GM18498 (cell line): Measurements from ENCODE around the gene ACOXL.

Experiments used
- ATAC-seq: cut with Tn5 transposase; IDR thresholded peaks from one replicate; pipeline ENCODE4 v1.9.1; 2021; ENCODE audit warnings: mild to moderate bottlenecking, moderate library complexity; ENCODE audit not compliant: unreplicated experiment

The ACOXL gene

DNA sequence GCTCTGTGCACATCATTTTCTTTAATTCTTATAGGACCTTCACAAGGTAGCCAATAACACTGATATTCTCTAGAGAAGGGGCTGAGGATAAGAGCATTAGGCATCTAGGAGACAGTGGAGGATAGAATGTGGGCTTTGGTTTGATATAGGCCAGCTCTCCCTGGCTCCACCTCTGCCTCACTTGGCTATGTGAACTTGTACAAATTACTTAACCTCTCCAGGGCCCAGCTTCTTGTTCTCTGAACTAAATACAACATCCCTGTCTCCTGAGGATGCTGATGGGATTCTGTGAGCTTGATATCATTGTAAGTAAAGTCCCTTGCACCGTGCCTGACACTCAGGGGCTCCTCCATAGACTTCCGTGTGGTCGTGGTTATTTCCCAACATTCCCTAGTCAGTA is 87.3 kb downstream of the ACOXL start:
- no peak for ATAC-seq

DNA sequence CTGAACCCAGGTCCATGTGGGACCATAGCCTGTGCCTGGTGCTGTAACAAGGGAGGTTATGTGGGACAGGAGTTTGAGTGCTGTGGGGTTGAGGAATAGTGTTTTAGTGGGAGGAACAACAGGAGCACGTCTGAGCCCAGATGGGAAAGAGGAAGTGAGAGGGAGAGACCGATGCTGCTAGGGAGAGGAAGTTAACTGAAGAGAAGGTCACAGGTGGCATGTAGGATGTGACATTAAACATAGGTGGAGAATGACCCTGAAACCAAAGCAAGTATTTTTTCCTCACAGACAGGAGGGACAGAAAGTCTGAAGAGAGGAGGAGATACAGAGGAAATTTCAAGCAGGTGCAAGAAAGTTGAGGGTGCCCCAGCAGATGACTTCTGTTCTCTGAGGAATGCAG is 87.8 kb downstream of the ACOXL start:
- no peak for ATAC-seq

- no peak for ATAC-seq
Observed at GRCh38 chr2:110823165-110823564, 90.8 kb downstream of the ACOXL start.

- ATAC-seq, result no peak
Observed at GRCh38 chr2:110827511-110827910, 95.1 kb downstream of the ACOXL start.

DNA sequence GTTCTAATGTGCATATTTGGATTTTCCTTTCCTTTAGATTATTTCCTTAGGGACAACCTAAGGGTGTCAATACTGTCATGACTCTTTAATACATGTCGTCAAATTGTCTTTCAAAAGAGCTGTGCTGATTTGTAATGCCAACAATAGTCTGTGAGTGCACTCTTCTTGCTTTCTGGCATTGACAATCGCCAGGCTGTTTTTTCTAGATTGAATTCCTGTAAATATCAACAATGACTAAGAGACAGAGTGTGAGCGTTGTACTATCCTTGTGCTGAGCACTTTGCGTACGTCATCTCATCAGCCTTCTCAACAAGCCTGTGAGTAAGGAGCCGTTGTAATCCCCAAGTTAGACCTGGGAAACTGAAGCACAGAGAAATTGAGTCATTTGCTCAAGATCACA is 96.0 kb downstream of the ACOXL start:
- no peak for ATAC-seq

- no peak for ATAC-seq
Observed at GRCh38 chr2:110829413-110830146, 97.2 kb downstream of the ACOXL start.

GRCh38 chr2:110832740-110833139 is 100.4 kb downstream of the ACOXL start:
- ATAC-seq, result no peak

GRCh38 chr2:110834134-110834827 is 101.9 kb downstream of the ACOXL start:
- no peak for ATAC-seq

DNA sequence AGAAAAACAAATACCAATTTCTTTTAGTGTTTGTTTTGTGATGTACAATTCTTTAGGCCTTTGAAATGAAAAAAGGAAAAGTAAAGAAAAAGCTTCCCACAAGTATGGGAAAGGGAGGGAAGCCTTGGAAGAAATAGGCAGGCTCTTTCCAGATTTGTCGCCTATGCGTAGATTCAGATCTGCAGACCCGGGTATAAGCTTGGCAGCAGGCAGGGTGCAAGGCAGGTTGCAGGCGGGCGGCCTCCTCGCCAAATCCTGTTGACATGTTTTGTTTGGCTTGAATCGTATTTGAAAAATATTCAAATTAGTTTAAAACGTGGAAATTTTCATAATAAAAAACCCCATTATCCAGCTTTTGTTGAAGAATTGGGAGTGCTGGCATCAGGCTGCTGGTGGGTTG is 104.3 kb downstream of the ACOXL start:
- ATAC-seq, result no peak

- no peak for ATAC-seq
Observed at GRCh38 chr2:110837446-110838409, 105.4 kb downstream of the ACOXL start.

- no peak for ATAC-seq
Observed at GRCh38 chr2:110838657-110839384, 106.4 kb downstream of the ACOXL start.

- no peak for ATAC-seq
Observed at GRCh38 chr2:110840508-110840907, 108.1 kb downstream of the ACOXL start.

- no peak for ATAC-seq
Observed at GRCh38 chr2:110842048-110842447, 109.7 kb downstream of the ACOXL start.

DNA sequence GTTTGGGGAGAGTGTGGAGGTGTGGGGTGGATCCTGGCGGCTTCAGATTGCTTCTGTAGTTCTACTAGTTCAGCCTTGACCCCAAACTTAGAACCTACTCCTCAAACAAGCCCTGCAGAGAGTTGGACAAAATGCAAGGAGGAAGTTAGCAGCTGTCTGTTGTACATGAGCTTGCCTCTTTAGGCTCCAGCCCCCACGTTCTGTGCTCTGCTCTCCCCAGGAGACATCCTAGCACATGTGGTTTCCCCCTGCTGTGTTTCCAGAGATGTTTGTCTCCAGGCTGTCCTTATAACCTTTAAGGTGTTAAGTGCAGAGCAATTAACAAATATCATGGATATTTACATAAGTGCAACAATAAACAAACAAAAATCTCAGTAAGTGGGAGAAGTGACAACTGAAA is 111.1 kb downstream of the ACOXL start:
- ATAC-seq, result no peak

DNA sequence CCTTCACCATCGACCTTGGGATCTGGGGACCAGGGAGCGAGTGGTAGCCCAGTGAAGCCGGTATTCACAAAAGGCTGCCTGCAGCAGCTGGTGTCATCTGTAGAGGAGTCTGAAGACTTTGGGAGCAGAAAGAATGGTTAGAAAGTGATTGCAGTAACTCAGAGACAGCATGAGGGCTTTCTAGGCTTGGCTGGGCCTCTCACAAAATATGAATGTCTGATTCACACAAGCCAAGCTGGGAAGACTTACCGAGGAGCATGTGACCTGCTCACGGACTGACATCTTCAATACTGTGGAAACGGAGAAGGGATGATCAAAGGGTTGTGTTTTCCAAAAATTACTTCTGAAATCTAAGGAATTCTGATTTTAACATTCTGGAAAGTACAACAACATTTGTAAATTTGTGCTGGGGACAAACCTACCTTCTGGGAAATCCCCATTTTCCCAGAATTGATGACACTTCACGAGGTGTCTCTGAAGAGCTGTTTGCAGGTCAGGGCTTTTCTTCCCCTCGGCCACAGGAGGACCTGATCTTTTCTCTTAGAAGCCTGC is 111.7 kb downstream of the ACOXL start:
- ATAC-seq, result no peak

DNA sequence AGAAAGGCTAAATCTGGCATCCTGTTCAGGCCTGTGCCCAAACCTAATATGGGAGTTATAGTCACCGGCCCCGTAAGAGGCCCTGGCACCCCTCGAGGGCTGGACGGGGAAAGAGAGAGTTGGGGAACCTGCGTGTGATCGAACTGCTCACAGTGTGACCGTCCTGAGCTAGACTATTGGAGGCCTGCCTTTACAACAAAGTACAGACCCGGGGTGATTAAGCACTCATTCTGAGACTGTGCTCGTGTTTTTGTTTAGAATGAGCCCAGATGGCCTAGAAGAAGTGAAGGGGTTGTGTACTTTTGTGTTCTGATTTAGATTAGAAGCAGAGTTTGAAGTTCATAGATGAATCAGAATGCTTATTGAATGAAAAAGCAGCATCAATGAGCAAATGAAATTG is 115.3 kb downstream of the ACOXL start:
- ATAC-seq, result peak; percentile 21

- ATAC-seq, result no peak
Observed at GRCh38 chr2:110848071-110848470, 115.7 kb downstream of the ACOXL start.

DNA sequence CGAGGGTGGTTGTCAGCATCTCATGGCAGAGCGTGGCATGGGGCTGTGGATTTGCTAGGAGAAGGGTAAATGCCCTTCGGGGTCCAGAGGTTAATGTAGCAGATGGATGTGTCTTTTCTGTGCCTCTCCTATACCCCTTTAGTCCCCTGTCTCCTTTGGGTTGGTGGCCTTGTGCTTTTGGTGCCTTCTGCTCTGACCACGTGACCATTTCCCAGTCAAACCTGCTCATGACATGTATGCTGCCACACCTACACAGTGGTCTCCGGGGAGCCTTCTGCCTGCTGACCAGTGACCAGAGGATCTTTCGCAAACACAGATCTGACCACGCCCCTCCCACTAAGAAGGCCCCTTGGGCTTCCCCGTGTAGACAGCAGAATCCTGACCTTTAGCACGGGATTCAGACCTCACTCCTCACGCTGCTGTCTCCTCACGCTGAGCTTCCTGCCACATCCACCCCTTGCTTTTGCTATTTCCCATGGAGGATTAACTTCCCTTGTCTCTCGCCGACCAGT is 116.2 kb downstream of the ACOXL start:
- no peak for ATAC-seq

- ATAC-seq, result no peak
Observed at GRCh38 chr2:110851531-110851930, 119.2 kb downstream of the ACOXL start.

- no peak for ATAC-seq
Observed at GRCh38 chr2:110852051-110852450, 119.7 kb downstream of the ACOXL start.
